Duodenal mucosa (tissue), 2 donors: ENCODE results near the gene CCDC158.

Experiments used
- H3K27ac ChIP-seq: one replicate; pipeline ENCODE4 v1.7.0; 2013; ENCODE audit warnings: low read depth, low read length
- H3K27me3 ChIP-seq, 2 donors: one replicate each; pipeline ENCODE4 v1.7.0; 2013; ENCODE audit warnings: low read length in 2 of 2, control low read depth in 1 of 2; ENCODE audit not compliant: insufficient read depth in 2 of 2, control insufficient read depth in 1 of 2
- H3K36me3 ChIP-seq, 2 donors: one replicate each; pipeline ENCODE4 v1.7.0; 2013; ENCODE audit warnings: low read length in 2 of 2, control low read depth in 1 of 2; ENCODE audit not compliant: insufficient read depth in 2 of 2, control insufficient read depth in 1 of 2
- H3K4me1 ChIP-seq, 2 donors: one replicate each; pipeline ENCODE4 v1.7.0; 2013; ENCODE audit warnings: low read length in 2 of 2, control low read depth in 1 of 2; ENCODE audit not compliant: insufficient read depth in 2 of 2, control insufficient read depth in 1 of 2
- H3K4me3 ChIP-seq, 2 donors: one replicate each; pipeline ENCODE4 v1.7.0; 2013; ENCODE audit warnings: low read length in 2 of 2, low read depth in 1 of 2
- H3K9ac ChIP-seq, 2 donors: one replicate each; pipeline ENCODE4 v1.7.0; 2013; ENCODE audit warnings: low read length in 2 of 2, low read depth in 1 of 2
- H3K9me3 ChIP-seq, 2 donors: one replicate each; pipeline ENCODE4 v1.7.0; 2013; ENCODE audit warnings: low read length in 2 of 2, control low read depth in 1 of 2; ENCODE audit not compliant: control insufficient read depth in 1 of 2

The CCDC158 gene

GRCh38 chr4:76449833-76450232 lies 28.9 kb upstream of the CCDC158 start:
- Histone ChIP-seq H3K9ac (no peak overlapping the region), H3K36me3 (no peaks in the 10 kb centered on the region), H3K4me3 (no peak overlapping the region), H3K9me3 (no peaks in the 10 kb centered on the region), H3K27ac (no peak overlapping the region), H3K4me1 (no peaks in the 10 kb centered on the region), H3K27me3 (no peaks in the 10 kb centered on the region)

- Histone ChIP-seq H3K36me3 (no peaks in the 10 kb centered on the region), H3K4me3 (no peak overlapping the region), H3K4me1 (no peaks in the 10 kb centered on the region), H3K9me3 (no peaks in the 10 kb centered on the region), H3K9ac (no peak overlapping the region), H3K27me3 (no peaks in the 10 kb centered on the region), H3K27ac (no peak overlapping the region)
Observed at GRCh38 chr4:76449362-76449767, 28.4 kb upstream of the CCDC158 start.

- no peaks in the 10 kb centered on the region for H3K27me3 ChIP-seq
- no peak overlapping the region for H3K27ac ChIP-seq
- H3K4me3 ChIP-seq = no peak overlapping the region
- H3K9me3 ChIP-seq = no peaks in the 10 kb centered on the region
- H3K36me3 ChIP-seq = no peaks in the 10 kb centered on the region
- H3K9ac ChIP-seq = no peak overlapping the region
- H3K4me1 ChIP-seq = no peaks in the 10 kb centered on the region
Observed at GRCh38 chr4:76448211-76448610, 27.3 kb upstream of the CCDC158 start.

- no peaks in the 10 kb centered on the region for H3K9me3 ChIP-seq
- no peaks in the 10 kb centered on the region for H3K27me3 ChIP-seq
- H3K36me3 ChIP-seq = no peaks in the 10 kb centered on the region
- no peaks in the 10 kb centered on the region for H3K4me1 ChIP-seq
- no peak overlapping the region for H3K4me3 ChIP-seq
- no peak overlapping the region for H3K9ac ChIP-seq
- no peak overlapping the region for H3K27ac ChIP-seq
Observed at GRCh38 chr4:76447393-76447851, 26.5 kb upstream of the CCDC158 start.

- no peak overlapping the region for H3K4me3 ChIP-seq
- no peak overlapping the region for H3K27ac ChIP-seq
- H3K9me3 ChIP-seq = no peaks in the 10 kb centered on the region
- H3K36me3 ChIP-seq = no peaks in the 10 kb centered on the region
- no peaks in the 10 kb centered on the region for H3K4me1 ChIP-seq
- no peak overlapping the region for H3K9ac ChIP-seq
- no peaks in the 10 kb centered on the region for H3K27me3 ChIP-seq
Observed at GRCh38 chr4:76445911-76446310, 25.0 kb upstream of the CCDC158 start.

- H3K36me3 ChIP-seq = no peaks in the 10 kb centered on the region
- H3K9ac ChIP-seq = no peak overlapping the region
- H3K4me1 ChIP-seq = no peaks in the 10 kb centered on the region
- H3K9me3 ChIP-seq = no peaks in the 10 kb centered on the region
- no peak overlapping the region for H3K27ac ChIP-seq
- no peak overlapping the region for H3K4me3 ChIP-seq
- H3K27me3 ChIP-seq = no peaks in the 10 kb centered on the region
Observed at GRCh38 chr4:76443376-76443775, 22.4 kb upstream of the CCDC158 start.

- no peak overlapping the region for H3K4me3 ChIP-seq
- no peaks in the 10 kb centered on the region for H3K4me1 ChIP-seq
- no peak overlapping the region for H3K27ac ChIP-seq
- H3K9ac ChIP-seq = no peak overlapping the region
- H3K27me3 ChIP-seq = no peaks in the 10 kb centered on the region
- no peaks in the 10 kb centered on the region for H3K9me3 ChIP-seq
- no peaks in the 10 kb centered on the region for H3K36me3 ChIP-seq
Observed at GRCh38 chr4:76442807-76443206, 21.9 kb upstream of the CCDC158 start.

- no peaks in the 10 kb centered on the region for H3K9me3 ChIP-seq
Observed at GRCh38 chr4:76441881-76442280, 20.9 kb upstream of the CCDC158 start.

GRCh38 chr4:76439491-76439890 lies 18.6 kb upstream of the CCDC158 start:
- Histone ChIP-seq H3K36me3 (no peaks in the 10 kb centered on the region), H3K4me1 (no peaks in the 10 kb centered on the region), H3K27me3 (no peaks in the 10 kb centered on the region), H3K4me3 (no peak overlapping the region), H3K9me3 (no peaks in the 10 kb centered on the region), H3K9ac (no peak overlapping the region), H3K27ac (no peak overlapping the region)

More at GRCh38 chr4:76441881-76442280, 20.9 kb upstream of the CCDC158 start:
- Histone ChIP-seq H3K9ac (no peak overlapping the region), H3K4me1 (no peaks in the 10 kb centered on the region), H3K27ac (no peak overlapping the region), H3K27me3 (no peaks in the 10 kb centered on the region), H3K4me3 (no peak overlapping the region), H3K36me3 (no peaks in the 10 kb centered on the region)

GRCh38 chr4:76435528-76436319 lies 14.8 kb upstream of the CCDC158 start:
- H3K9ac ChIP-seq = no peak overlapping the region
- peak overlapping the region in 1 of 2 donors; percentile 7 for H3K4me3 ChIP-seq
- no peak overlapping the region for H3K27ac ChIP-seq

More at GRCh38 chr4:76435528-76436319, 14.8 kb upstream of the CCDC158 start:
- no peaks in the 10 kb centered on the region for H3K9me3 ChIP-seq
- H3K27me3 ChIP-seq = no peaks in the 10 kb centered on the region
- no peaks in the 10 kb centered on the region for H3K4me1 ChIP-seq
- H3K36me3 ChIP-seq = no peaks in the 10 kb centered on the region
